ENCODE results near the gene TXNRD1.

TXNRD1 gene

GRCh38 chr12:104167519-104168458 is 47.8 kb upstream of the TXNRD1 start:
- H3K4me3 ChIP-seq (replicated peaks; ENCODE audit: insufficient read depth, low read length) = no peak overlapping the region
- TF ChIP-seq CTCF (IDR thresholded peaks at IDR 0.05; ENCODE audit: insufficient read depth, low read length) (no peak), REST (IDR thresholded peaks at IDR 0.05; ENCODE audit: insufficient replicate concordance, low read depth) (no peak), POLR2AphosphoS5 (IDR thresholded peaks at IDR 0.05; ENCODE audit: low read depth) (no peak), GABPA (IDR thresholded peaks at IDR 0.05; ENCODE audit: low read depth) (no peak)
- no peak overlapping the region for H3K27ac ChIP-seq (replicated peaks)
- DNase-seq (ENCODE audit: low read depth in 1 of 2, low spot score in 1 of 2) = no peak
- H3K27me3 ChIP-seq (ENCODE audit: insufficient read depth, poor library complexity, severe bottlenecking) = no peaks in the 10 kb centered on the region

- TF ChIP-seq SPI1 (IDR thresholded peaks at IDR 0.05; ENCODE audit: borderline replicate concordance, low read depth) (no peak), CTCF (IDR thresholded peaks at IDR 0.05; ENCODE audit: insufficient read depth, low read length) (no peak), REST (IDR thresholded peaks at IDR 0.05; ENCODE audit: insufficient replicate concordance, low read depth) (no peak), GABPA (IDR thresholded peaks at IDR 0.05; ENCODE audit: low read depth) (no peak), POLR2AphosphoS5 (IDR thresholded peaks at IDR 0.05; ENCODE audit: low read depth) (no peak)
- no peak overlapping the region for H3K4me3 ChIP-seq (replicated peaks; ENCODE audit: insufficient read depth, low read length)
Measured at GRCh38 chr12:104168596-104168995, 47.0 kb upstream of the TXNRD1 start.

DNA sequence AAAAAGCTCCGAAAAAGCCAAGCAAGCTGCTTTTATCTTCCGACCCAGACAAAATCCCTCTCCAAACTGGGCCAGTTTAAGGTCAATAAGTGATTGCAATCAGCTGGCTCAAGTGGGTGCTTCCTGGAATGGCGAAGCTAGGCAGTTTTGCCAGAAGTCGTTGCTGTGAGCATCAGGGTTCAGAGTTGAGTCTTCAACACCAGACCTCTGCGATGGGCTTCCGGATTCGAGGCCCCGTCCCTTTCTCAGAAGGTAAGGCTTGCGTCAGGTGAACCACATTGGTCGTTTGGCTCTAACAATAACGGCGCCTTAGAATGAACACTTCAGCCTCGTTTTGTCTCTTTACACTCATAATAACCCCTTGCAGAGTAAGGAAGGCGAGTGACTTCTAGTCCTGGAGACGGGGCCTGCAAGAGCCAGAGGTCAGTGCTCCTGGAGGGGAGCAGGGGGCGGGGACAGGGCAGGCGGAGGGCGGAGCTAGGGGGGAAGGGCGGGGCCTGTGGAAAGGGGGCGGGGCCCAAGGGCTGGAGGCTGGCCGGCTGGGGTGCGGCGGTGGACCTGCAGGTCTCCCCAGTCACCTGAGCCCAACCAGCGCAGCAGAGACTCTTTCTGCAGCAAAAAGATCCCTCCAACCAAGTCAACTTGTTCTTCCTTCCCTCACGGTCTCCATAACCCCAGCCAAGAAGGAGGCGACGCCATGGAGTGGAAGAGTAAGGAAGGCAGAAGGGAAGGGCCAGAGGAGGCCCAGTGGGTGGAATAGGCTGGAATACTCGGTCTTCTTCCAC is 43.6 kb upstream of the TXNRD1 start:
- Histone ChIP-seq H3K27ac (replicated peaks) (no peak overlapping the region), H3K27me3 (ENCODE audit: insufficient read depth, poor library complexity, severe bottlenecking) (no peaks in the 10 kb centered on the region), H3K4me3 (replicated peaks; ENCODE audit: insufficient read depth, low read length) (no peak overlapping the region)
- DNase-seq (ENCODE audit: low read depth in 1 of 2, low spot score in 1 of 2) = no peak
- TF ChIP-seq POLR2AphosphoS5 (IDR thresholded peaks at IDR 0.05; ENCODE audit: low read depth) = no peak
- no peak for TF ChIP-seq SPI1 (IDR thresholded peaks at IDR 0.05; ENCODE audit: borderline replicate concordance, low read depth)
- TF ChIP-seq CTCF (IDR thresholded peaks at IDR 0.05; ENCODE audit: insufficient read depth, low read length) = no peak
- no peak for TF ChIP-seq GABPA (IDR thresholded peaks at IDR 0.05; ENCODE audit: low read depth)
- TF ChIP-seq REST (IDR thresholded peaks at IDR 0.05; ENCODE audit: insufficient replicate concordance, low read depth) = no peak

More at GRCh38 chr12:104168596-104168995, 47.0 kb upstream of the TXNRD1 start:
- H3K27ac ChIP-seq (replicated peaks) = no peak overlapping the region
- DNase-seq (ENCODE audit: low read depth in 1 of 2, low spot score in 1 of 2) = no peak
- no peaks in the 10 kb centered on the region for H3K27me3 ChIP-seq (ENCODE audit: insufficient read depth, poor library complexity, severe bottlenecking)

Data from HL-60 (cell line).